H1 (cell line): ENCODE results near the gene PHGDH. TPM values are rescaled to one million over a fixed set of nuclear protein-coding genes. Genes with fewer than 3 reads are reported as not detected.

Experiments
- CTCF ChIA-PET: fragments of 300-600 bp; sonication (Branson Sonifier 250); formaldehyde crosslinking; loops from one replicate; lab custom pipeline; 2021; ENCODE audit not compliant: partially characterized antibody; lab: Charles Lee
- POLR2A ChIA-PET: fragments of 300-600 bp; sonication (Branson Sonifier 250); formaldehyde crosslinking; loops from one replicate; lab custom pipeline; 2021; ENCODE audit warnings: inconsistent platforms; ENCODE audit not compliant: partially characterized antibody; lab: Charles Lee
- DNase-seq, 2 experiments: peaks; one replicate each; pipeline versions ENCODE4 v3.0.0 to v3.0.0-alpha.2; 2010 to 2022; ENCODE audit warnings: low spot score in 2 of 2, low read depth in 1 of 2, mixed read lengths in 1 of 2
- FAIRE-seq: peaks from 2 replicates; lab custom pipeline; 2011; peaks lifted over from hg19 to GRCh38; lab: Jason Lieb, UNC
- H2AFZ ChIP-seq: 2 replicates; pipeline ENCODE4 v1.8.1; 2012; ENCODE audit warnings: low read length, inconsistent platforms
- H2AK5ac ChIP-seq: 2 replicates; pipeline ENCODE4 v1.6.1; 2013; ENCODE audit warnings: low read depth, low read length
- H2BK120ac ChIP-seq: replicated peaks from 2 replicates; pipeline ENCODE3; 2013; ENCODE audit warnings: low read depth, low read length, inconsistent platforms
- H2BK12ac ChIP-seq: 2 replicates; pipeline ENCODE4 v1.6.1; 2013; ENCODE audit warnings: low read depth, low read length
- H2BK15ac ChIP-seq: 2 replicates; pipeline ENCODE4 v1.6.1; 2013; ENCODE audit warnings: low read length
- H2BK20ac ChIP-seq: 2 replicates; pipeline ENCODE4 v1.6.1; 2013; ENCODE audit warnings: low read length
- H2BK5ac ChIP-seq: 2 replicates; pipeline ENCODE4 v1.6.1; 2013; ENCODE audit warnings: low read depth, low read length
- H3K14ac ChIP-seq: 2 replicates; pipeline ENCODE4 v1.6.1; 2013; ENCODE audit warnings: inconsistent platforms; ENCODE audit not compliant: insufficient read length
- H3K18ac ChIP-seq: 2 replicates; pipeline ENCODE4 v1.6.1; 2013; ENCODE audit warnings: low read length; ENCODE audit errors: extremely low read depth
- H3K23ac ChIP-seq: 2 replicates; pipeline ENCODE4 v1.6.1; 2013; ENCODE audit warnings: inconsistent platforms; ENCODE audit not compliant: insufficient read length
- H3K23me2 ChIP-seq: 2 replicates; pipeline ENCODE4 v1.6.1; 2013; ENCODE audit warnings: low read depth, low read length
- H3K27ac ChIP-seq: 2 replicates; pipeline ENCODE4 v1.6.1; 2011; ENCODE audit warnings: low read depth, low read length, inconsistent platforms
- H3K27me3 ChIP-seq, 4 experiments: replicated peaks in 1 of 4; 1 replicate in 1 of 4; 2 replicates in 3 of 4; pipeline versions ENCODE4 v1.6.1 to v1.8.1; 2011 to 2013; ENCODE audit warnings: low read length in 3 of 4, mild to moderate bottlenecking in 3 of 4, inconsistent platforms in 2 of 4, mixed read lengths in 2 of 4, moderate library complexity in 1 of 4; ENCODE audit not compliant: control insufficient read depth in 3 of 4, insufficient read depth in 3 of 4; ENCODE audit errors: extremely low read depth in 1 of 4
- H3K36me3 ChIP-seq, 4 experiments: 2 replicates each; pipeline versions ENCODE4 v1.6.1 to v1.8.1; 2011 to 2013; ENCODE audit warnings: mild to moderate bottlenecking in 4 of 4, low read length in 3 of 4, moderate library complexity in 2 of 4, control low read depth in 1 of 4, inconsistent platforms in 1 of 4; ENCODE audit not compliant: insufficient read depth in 4 of 4, control insufficient read depth in 2 of 4
- H3K4ac ChIP-seq: replicated peaks from 2 replicates; pipeline ENCODE3; 2013; ENCODE audit warnings: low read length, low read depth, mixed read lengths, inconsistent platforms; ENCODE audit not compliant: insufficient read length
- H3K4me1 ChIP-seq, 4 experiments: replicated peaks in 1 of 4; 1 replicate in 1 of 4; 2 replicates in 3 of 4; pipeline versions ENCODE4 v1.6.1 to v1.8.1; 2011 to 2013; ENCODE audit warnings: low read length in 3 of 4, inconsistent platforms in 2 of 4, mixed read lengths in 1 of 4; ENCODE audit not compliant: insufficient read depth in 4 of 4, control insufficient read depth in 3 of 4
- H3K4me2 ChIP-seq, 2 experiments: 2 replicates each; pipeline versions ENCODE4 v1.6.1 to v1.8.1; 2011 to 2013; ENCODE audit warnings: low read depth in 2 of 2, low read length in 2 of 2, control low read depth in 1 of 2, inconsistent platforms in 1 of 2, mild to moderate bottlenecking in 1 of 2; ENCODE audit not compliant: insufficient read depth in 1 of 2
- H3K4me3 ChIP-seq, 4 experiments: fragments of 200-600, 300-600 bp in 1 of 4; sonication (generic), shearing (Covaris generic), sonication (Bioruptor Twin) in 1 of 4; 2 replicates each; pipeline versions ENCODE4 v1.5.1 to v1.8.1; 2011 to 2016; ENCODE audit warnings: low read length in 4 of 4, low read depth in 3 of 4, control low read depth in 2 of 4, inconsistent platforms in 2 of 4, mild to moderate bottlenecking in 2 of 4, mixed read lengths in 1 of 4, moderate library complexity in 1 of 4; ENCODE audit not compliant: insufficient read depth in 2 of 4; ENCODE audit errors: extremely low read depth in 1 of 4
- H3K56ac ChIP-seq: replicated peaks from 2 replicates; pipeline ENCODE3; 2013; ENCODE audit warnings: low read depth, mild to moderate bottlenecking, mixed read lengths, low read length, inconsistent platforms; ENCODE audit not compliant: insufficient read length
- H3K79me1 ChIP-seq: 2 replicates; pipeline ENCODE4 v1.6.1; 2013; ENCODE audit warnings: low read depth, low read length, control low read depth
- H3K79me2 ChIP-seq, 2 experiments: 2 replicates each; pipeline versions ENCODE4 v1.6.1 to v1.8.1; 2012 to 2013; ENCODE audit warnings: low read length in 2 of 2, mild to moderate bottlenecking in 2 of 2, inconsistent platforms in 1 of 2; ENCODE audit not compliant: insufficient read depth in 2 of 2, control insufficient read depth in 1 of 2
- H3K9ac ChIP-seq, 4 experiments: replicated peaks in 1 of 4; 1 replicate in 1 of 4; 2 replicates in 3 of 4; pipeline versions ENCODE4 v1.6.1 to v1.8.1; 2011 to 2013; ENCODE audit warnings: low read depth in 3 of 4, low read length in 3 of 4, control low read depth in 2 of 4, mild to moderate bottlenecking in 2 of 4, moderate library complexity in 2 of 4, inconsistent platforms in 1 of 4; ENCODE audit errors: extremely low read depth in 1 of 4
- H3K9me3 ChIP-seq, 2 experiments: 2 replicates each; pipeline versions ENCODE4 v1.6.1 to v1.8.1; 2012 to 2013; ENCODE audit warnings: mild to moderate bottlenecking in 2 of 2, moderate library complexity in 2 of 2, control low read depth in 1 of 2, inconsistent platforms in 1 of 2, low read depth in 1 of 2, low read length in 1 of 2, mixed read lengths in 1 of 2; ENCODE audit not compliant: insufficient read depth in 2 of 2
- H4K20me1 ChIP-seq, 2 experiments: replicated peaks in 1 of 2; 2 replicates each; pipeline versions ENCODE3 to v1.8.1; 2011 to 2013; ENCODE audit warnings: inconsistent platforms in 2 of 2, low read length in 2 of 2, mild to moderate bottlenecking in 1 of 2; ENCODE audit not compliant: insufficient read depth in 2 of 2, control insufficient read depth in 1 of 2
- H4K5ac ChIP-seq: 2 replicates; pipeline ENCODE4 v1.6.1; 2013; ENCODE audit warnings: low read length, low read depth, mixed read lengths, inconsistent platforms; ENCODE audit not compliant: insufficient read length
- H4K8ac ChIP-seq: 2 replicates; pipeline ENCODE4 v1.8.0; 2013; ENCODE audit warnings: mild to moderate bottlenecking, moderate library complexity, low read length, inconsistent platforms; ENCODE audit not compliant: insufficient read depth; ENCODE audit errors: extremely low read depth
- H4K91ac ChIP-seq: replicated peaks from 2 replicates; pipeline ENCODE3; 2013; ENCODE audit warnings: low read length, mixed read lengths, inconsistent platforms; ENCODE audit not compliant: insufficient read length
- CHD2 ChIP-seq: IDR thresholded peaks from 2 replicates; pipeline ENCODE4 v1.6.1; 2012; ENCODE audit warnings: low read length, improper control_type of control experiment
- CREB1 ChIP-seq: IDR thresholded peaks from 2 replicates; pipeline ENCODE4 v1.6.1; 2012; ENCODE audit warnings: inconsistent platforms
- PHF8 ChIP-seq: fragments of 200-600 bp; sonication (generic); conservative IDR thresholded peaks from 2 replicates; pipeline ENCODE4 v1.7.1; 2012; ENCODE audit warnings: low read depth, mild to moderate bottlenecking, inconsistent platforms, low read length, moderate library complexity
- RNF2 ChIP-seq: fragments of 200-900, 300-1000 bp; sonication (generic); IDR thresholded peaks from 2 replicates; pipeline ENCODE4 v1.7.1; 2016; ENCODE audit warnings: borderline replicate concordance, low read depth, mild to moderate bottlenecking, antibody characterized with exemption, low read length; ENCODE audit not compliant: poor library complexity, severe bottlenecking; ENCODE audit errors: missing control alignments
- SUZ12 ChIP-seq: fragments of 200-600 bp; sonication (generic); IDR thresholded peaks from 2 replicates; pipeline ENCODE4 v1.6.1; 2012; ENCODE audit warnings: mild to moderate bottlenecking, inconsistent platforms, low read length, moderate library complexity, mixed read lengths
- TAF1 ChIP-seq: IDR thresholded peaks from 2 replicates; pipeline ENCODE4 v1.6.1; 2011; ENCODE audit warnings: mild to moderate bottlenecking, low read depth, low read length
- TAF7 ChIP-seq: optimal IDR thresholded peaks from 2 replicates; pipeline ENCODE3; 2011; ENCODE audit warnings: low read depth, mild to moderate bottlenecking, inconsistent platforms, low read length, moderate library complexity, borderline replicate concordance
- TCF12 ChIP-seq: IDR thresholded peaks from 2 replicates; pipeline ENCODE4 v1.6.1; 2011; ENCODE audit warnings: low read depth, mild to moderate bottlenecking, low read length
- WGBS, 2 experiments: shearing (Covaris generic) in 1 of 2; methylation state at CpG; one replicate each; pipeline versions ENCODE4 v1.1.6 to v1.1.7; 2013 to 2015; ENCODE audit warnings: low lambda C conversion rate in 2 of 2, mixed read lengths in 2 of 2, inconsistent platforms in 1 of 2, low coverage in 1 of 2, missing lambda C conversion rate in 1 of 2; ENCODE audit not compliant: insufficient replicate concordance in 2 of 2, insufficient coverage in 1 of 2, insufficient read length in 1 of 2; ENCODE audit errors: extremely low coverage in 1 of 2, missing lambda C conversion rate in 1 of 2; 5-methylcytosine and 5-hydroxymethylcytosine counted together
- polyA plus RNA-seq, 7 experiments: library from polyadenylated mRNA; depleted of rRNA in 3 of 7; stranded (reverse) in 5 of 7; unstranded in 2 of 7; fragments of >200 nt in 5 of 7; fragments of 200-250 nt in 2 of 7; gene quantifications; 1 replicate in 5 of 7; 2 replicates in 1 of 7; 4 replicates in 1 of 7; pipeline versions ENCODE4 v1.2.1 to v1.2.3, GENCODE V29; 2011 to 2013; ENCODE audit warnings: missing spikeins in 2 of 7, mixed read lengths in 2 of 7
- total RNA-seq: library from RNA; stranded (reverse); fragmentation: NEBNext Ultra II Directional; extraction: Animal tissue kit (Norgen Biotek cat#: 25700); gene quantifications from 2 replicates; pipeline ENCODE4 v1.2.1, GENCODE V29; 2021

The PHGDH gene
- total and polyA plus RNA-seq, 2 of the 8 experiments (the other 6 are each of a cell fraction or from before 2014, with no cell fraction given): 358 to 687 TPM

- no peak overlapping the region for H3K18ac ChIP-seq
- H3K79me2 ChIP-seq: no peaks in the 10 kb centered on the region
- H3K9ac ChIP-seq: no peak overlapping the region
- POLR2A ChIA-PET: interaction anchor here (0.5 to 30.7 kb wide), 10 partner anchors 12 to 436 kb away, joined by 3 to 425 read pairs (median 3); partner anchors contain the start of genes PHGDH and ZNF697
- H2BK15ac ChIP-seq: no peak overlapping the region
- TF ChIP-seq SUZ12 (no peak), PHF8 (no peak), TCF12 (no peak), RNF2 (no peak), TAF1 (no peak), CHD2 (no peak), CREB1 (no peak), TAF7 (no peak)
- no peaks in the 10 kb centered on the region; a peak in 2 of 7 replicates for H3K4me1 ChIP-seq
- H2AK5ac ChIP-seq: no peak overlapping the region
- no peak overlapping the region for H4K5ac ChIP-seq
- WGBS, 2 experiments: 95% methylated on average over 13 of the region's 13 CpGs; no CpG with 5 or more reads in 1 of the 2 experiments
- H4K20me1 ChIP-seq: peaks cover 12 to 26% of the 10 kb centered on the region in 2 experiments
- H3K27ac ChIP-seq: no peak overlapping the region
- FAIRE-seq (no peak), DNase-seq (no peak)
- CTCF ChIA-PET: interaction anchor here (1.1 to 10.1 kb wide), 12 partner anchors 11 to 190 kb away, joined by 3 to 132 read pairs (median 4); partner anchors contain the start of genes HMGCS2 and PHGDH
- H3K14ac ChIP-seq: no peak overlapping the region
- 0 out of 2 replicates have a peak, but pooled peaks cover 1% of the 10 kb centered on the region for H3K23me2 ChIP-seq
- H3K4ac ChIP-seq: no peak overlapping the region
- no peak overlapping the region for H2BK5ac ChIP-seq
- H3K9me3 ChIP-seq: no peaks in the 10 kb centered on the region
- no peak overlapping the region for H2BK20ac ChIP-seq
- H3K4me2 ChIP-seq: no peak overlapping the region
- H3K4me3 ChIP-seq: no peak overlapping the region
- H2BK12ac ChIP-seq: no peak overlapping the region
- no peak overlapping the region for H2AFZ ChIP-seq
- no peak overlapping the region for H4K8ac ChIP-seq
- H2BK120ac ChIP-seq: no peak overlapping the region
- no peak overlapping the region for H4K91ac ChIP-seq
- peaks cover 2% of the 10 kb centered on the region; the same call in 1 of the 2 replicates for H3K79me1 ChIP-seq
- no peak overlapping the region for H3K56ac ChIP-seq
- no peaks in the 10 kb centered on the region for H3K27me3 ChIP-seq
- H3K23ac ChIP-seq: no peak overlapping the region
- peaks cover 38 to 87% (median 66%) of the 10 kb centered on the region in 4 experiments for H3K36me3 ChIP-seq
These were observed 29.4 kb downstream of the PHGDH start for GRCh38 chr1:119740896-119741780.
